Thymus (tissue), 11 donors: ENCODE data around the gene TRPV3. TPM values are rescaled to one million over a fixed set of nuclear protein-coding genes. Genes with fewer than 3 reads are reported as not detected.
"Not testable (repeated sequence)": the region's sequence is repeated elsewhere in the genome, so short reads cannot be mapped to it uniquely, and the experiment has no call there.

Experiments used
- DNase-seq, 9 donors: peaks; one replicate each; pipeline ENCODE4 v3.0.0-alpha.2; 2013; ENCODE audit warnings: low spot score in 9 of 9, low read depth in 6 of 9, missing footprints in 1 of 9
- H3K27ac ChIP-seq, 2 donors: one replicate each; pipeline ENCODE4 v1.5.1; 2013; ENCODE audit warnings: control low read depth in 1 of 2, low read depth in 1 of 2, low read length in 1 of 2, mild to moderate bottlenecking in 1 of 2, moderate library complexity in 1 of 2
- H3K27me3 ChIP-seq, 2 donors: one replicate each; pipeline ENCODE4 v1.5.1; 2013; ENCODE audit warnings: low read length in 1 of 2; ENCODE audit not compliant: control insufficient read depth in 2 of 2, insufficient read depth in 1 of 2
- H3K36me3 ChIP-seq, 2 donors: one replicate each; pipeline ENCODE4 v1.5.1; 2013; ENCODE audit warnings: low read length in 1 of 2, mild to moderate bottlenecking in 1 of 2, moderate library complexity in 1 of 2; ENCODE audit not compliant: control insufficient read depth in 2 of 2, insufficient read depth in 2 of 2
- H3K4me1 ChIP-seq, 2 donors: one replicate each; pipeline ENCODE4 v1.5.1; 2013; ENCODE audit warnings: low read length in 2 of 2; ENCODE audit not compliant: control insufficient read depth in 2 of 2, insufficient read depth in 2 of 2
- H3K4me3 ChIP-seq, 2 donors: one replicate each; pipeline ENCODE4 v1.5.1; 2013; ENCODE audit warnings: low read length in 2 of 2, control low read depth in 1 of 2, mild to moderate bottlenecking in 1 of 2
- H3K9me3 ChIP-seq, 2 donors: one replicate each; pipeline ENCODE4 v1.5.1; 2013; ENCODE audit warnings: low read length in 1 of 2, mild to moderate bottlenecking in 1 of 2; ENCODE audit not compliant: control insufficient read depth in 2 of 2, insufficient read depth in 1 of 2
- WGBS: extraction: QIAGEN DNeasy Blood & Tissue Kit; methylation state at CpG from one replicate; pipeline ENCODE4 v1.1.7; 2013; 5-methylcytosine and 5-hydroxymethylcytosine counted together
- polyA plus RNA-seq: library from polyadenylated mRNA; stranded (reverse); fragments of 200-250 nt; gene quantifications from one replicate; pipeline ENCODE4 v1.2.3, GENCODE V29; 2013
- total RNA-seq: library from RNA; stranded (reverse); fragments of 120-200 nt; gene quantifications from one replicate; pipeline ENCODE4 v1.2.4, GENCODE V29; 2013
- donor health status: healthy.

Gene TRPV3
- total and polyA plus RNA-seq, 2 donors: 0.38 to 0.98 TPM

GRCh38 chr17:3479988-3480387 lies 77.6 kb downstream of the TRPV3 start:
- no peaks in the 10 kb centered on the region for H3K27me3 ChIP-seq
- H3K36me3 ChIP-seq: no peaks in the 10 kb centered on the region
- no peak overlapping the region for H3K4me3 ChIP-seq
- no peaks in the 10 kb centered on the region for H3K4me1 ChIP-seq
- no peak overlapping the region for H3K27ac ChIP-seq
- DNase-seq: no peak
- WGBS: 95% methylated on average over 3 of the region's 3 CpGs
- no peaks in the 10 kb centered on the region for H3K9me3 ChIP-seq

- DNase-seq: no peak
- 84% methylated on average over 7 of the region's 7 CpGs for WGBS
- Histone ChIP-seq H3K4me3 (no peak within 1 kb of the TSS), H3K36me3 (no peaks in the 10 kb centered on the region), H3K4me1 (no peaks in the 10 kb centered on the region), H3K27ac (no peak within 1 kb of the TSS), H3K27me3 (no peaks in the 10 kb centered on the region), H3K9me3 (no peaks in the 10 kb centered on the region)
Measured at GRCh38 chr17:3475812-3476610, 81.6 kb downstream of the TRPV3 start, which contains the start of gene ASPA. Gene ASPA, plus strand, starts transcription at chr17:3475997. Its CDS starts 163 bp downstream, at chr17:3476160.

GRCh38 chr17:3475251-3475685 lies 82.3 kb downstream of the TRPV3 start:
- DNase-seq: no peak
- Histone ChIP-seq H3K9me3 (no peaks in the 10 kb centered on the region), H3K4me3 (no peak overlapping the region), H3K27me3 (no peaks in the 10 kb centered on the region), H3K4me1 (no peaks in the 10 kb centered on the region), H3K36me3 (no peaks in the 10 kb centered on the region), H3K27ac (no peak overlapping the region)
- WGBS: 80% methylated on average over 4 of the region's 4 CpGs

GRCh38 chr17:3474212-3474611 lies 83.4 kb downstream of the TRPV3 start:
- DNase-seq: no peak
- Histone ChIP-seq H3K27ac (no peak overlapping the region), H3K27me3 (no peaks in the 10 kb centered on the region), H3K36me3 (no peaks in the 10 kb centered on the region), H3K4me1 (no peaks in the 10 kb centered on the region), H3K4me3 (no peak overlapping the region), H3K9me3 (no peaks in the 10 kb centered on the region)
- WGBS: 83% methylated on average over 3 of the region's 3 CpGs

- no peaks in the 10 kb centered on the region for H3K27me3 ChIP-seq
- H3K4me1 ChIP-seq: no peaks in the 10 kb centered on the region
- no peaks in the 10 kb centered on the region for H3K9me3 ChIP-seq
- H3K4me3 ChIP-seq: no peak overlapping the region
- H3K27ac ChIP-seq: no peak overlapping the region
- no peak for DNase-seq
- H3K36me3 ChIP-seq: no peaks in the 10 kb centered on the region
- 99% methylated on average over 21 of the region's 21 CpGs for WGBS
Measured at GRCh38 chr17:3472137-3472536, 85.5 kb downstream of the TRPV3 start.

- no peaks in the 10 kb centered on the region for H3K27me3 ChIP-seq
- no peaks in the 10 kb centered on the region for H3K4me1 ChIP-seq
- DNase-seq: no peak
- no peak within 1 kb of the TSS for H3K4me3 ChIP-seq
- no peaks in the 10 kb centered on the region for H3K9me3 ChIP-seq
- H3K36me3 ChIP-seq: no peaks in the 10 kb centered on the region
- WGBS: 94% methylated on average over 38 of the region's 38 CpGs
- H3K27ac ChIP-seq: no peak within 1 kb of the TSS
Measured at GRCh38 chr17:3471599-3471998, 86.0 kb downstream of the TRPV3 start, which contains the start of gene SPATA22. Gene SPATA22, minus strand, starts transcription at chr17:3471819. Its CDS starts 2,494 bp downstream, at chr17:3469325.

GRCh38 chr17:3469529-3469928 lies 88.1 kb downstream of the TRPV3 start:
- H3K4me1 ChIP-seq: no peaks in the 10 kb centered on the region
- H3K36me3 ChIP-seq: no peaks in the 10 kb centered on the region
- no peak overlapping the region for H3K4me3 ChIP-seq
- WGBS: 85% methylated on average over 5 of the region's 5 CpGs
- no peak for DNase-seq
- H3K27me3 ChIP-seq: no peaks in the 10 kb centered on the region
- no peak overlapping the region for H3K27ac ChIP-seq
- no peaks in the 10 kb centered on the region for H3K9me3 ChIP-seq

- WGBS: 98% methylated on average over 1 of the region's 1 CpG
- not testable (repeated sequence) for H3K27ac ChIP-seq, H3K36me3 ChIP-seq, H3K4me1 ChIP-seq, H3K9me3 ChIP-seq, H3K27me3 ChIP-seq, H3K4me3 ChIP-seq, DNase-seq
Measured at GRCh38 chr17:3466355-3466754, 91.3 kb downstream of the TRPV3 start.
